ENCODE data around the gene CIRBP. TPM values are rescaled to one million over a fixed set of nuclear protein-coding genes. Genes with fewer than 3 reads are reported as not detected.

Gene CIRBP
- total RNA-seq, 2 donors from 2014 or later: 226 to 251 TPM

DNA sequence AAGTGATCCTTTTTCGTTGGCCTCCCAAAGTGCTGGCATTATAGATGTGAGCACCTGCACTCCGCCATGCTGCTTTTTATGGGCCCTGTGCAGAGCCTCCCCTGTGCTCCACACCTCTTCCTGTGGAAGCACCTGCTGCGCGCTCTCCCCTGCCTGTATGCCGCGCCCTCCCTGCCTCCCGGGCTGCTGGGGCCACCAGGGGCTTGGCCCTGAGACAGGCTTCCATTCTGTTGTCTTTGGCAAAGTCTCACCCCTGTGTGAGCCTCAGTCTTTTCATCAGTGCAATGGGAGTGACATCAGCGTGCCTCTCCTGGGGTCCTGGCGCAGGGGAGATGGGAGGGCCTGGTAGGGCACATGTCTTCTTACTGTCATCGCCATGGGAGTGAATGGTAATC is 7.5 kb downstream of the CIRBP start:
- H3K27me3 Mint-ChIP-seq: no peaks in the 10 kb centered on the region
- ATAC-seq: no peak
- peaks cover 32 to 39% of the 10 kb centered on the region in 2 donors for H3K4me1 Mint-ChIP-seq (ENCODE audit: low read depth in 2 of 2)
- no peak for DNase-seq (ENCODE audit: low spot score)
- no peaks in the 10 kb centered on the region for H3K9me3 Mint-ChIP-seq
- H3K36me3 Mint-ChIP-seq: peaks cover 9% of the 10 kb centered on the region
- peak overlapping the region; percentile 83 for H3K4me3 Mint-ChIP-seq
- peak overlapping the region; percentile 79 to 86 for H3K27ac Mint-ChIP-seq

DNA sequence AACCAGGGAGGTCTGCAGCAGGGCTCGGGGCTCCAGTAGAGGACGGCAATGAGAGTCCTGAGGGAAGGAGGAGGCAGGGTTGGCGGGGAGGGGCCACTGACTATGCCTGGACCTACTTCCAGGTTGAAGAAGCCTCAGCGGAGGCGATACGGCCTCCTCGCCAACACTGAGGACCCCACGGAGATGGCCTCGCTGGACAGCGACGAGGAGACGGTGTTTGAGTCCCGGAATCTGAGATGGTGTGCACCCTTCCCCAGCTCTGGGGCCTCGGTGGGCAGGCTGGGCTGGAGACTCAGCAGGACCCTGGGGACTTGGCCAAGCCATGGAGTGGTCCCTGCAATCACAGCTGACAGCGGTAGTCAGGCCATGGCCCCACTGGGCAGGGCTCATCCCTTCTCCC is 7.9 kb downstream of the CIRBP start:
- DNase-seq (ENCODE audit: low spot score): no peak
- peaks cover 9% of the 10 kb centered on the region for H3K36me3 Mint-ChIP-seq
- ATAC-seq: no peak
- no peaks in the 10 kb centered on the region for H3K9me3 Mint-ChIP-seq
- peaks cover 28 to 35% of the 10 kb centered on the region in 2 donors for H3K4me1 Mint-ChIP-seq (ENCODE audit: low read depth in 2 of 2)
- peak overlapping the region; percentile 83 for H3K4me3 Mint-ChIP-seq
- H3K27ac Mint-ChIP-seq: peak overlapping the region; percentile 79 to 86
- H3K27me3 Mint-ChIP-seq: no peaks in the 10 kb centered on the region

DNA sequence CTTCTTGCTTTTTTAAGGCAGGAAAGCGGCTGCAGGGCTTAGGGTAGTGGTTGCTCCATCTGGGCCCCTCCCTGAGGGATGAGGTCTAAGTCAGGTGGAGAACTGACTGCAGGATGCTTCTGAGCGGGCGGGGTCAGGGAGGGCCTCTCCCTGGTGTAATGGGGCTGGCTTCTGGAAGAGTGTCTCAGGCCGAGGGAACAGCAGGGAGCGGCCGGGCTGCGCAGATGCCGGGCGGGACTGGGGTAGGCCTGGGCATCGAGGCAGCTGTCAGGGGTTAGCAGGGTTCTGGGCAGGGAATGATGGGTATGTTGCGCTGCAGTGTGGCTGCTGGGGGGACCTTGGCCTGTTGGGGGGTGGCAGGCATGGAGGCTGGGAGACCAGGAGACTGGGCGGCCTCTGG is 8.9 kb downstream of the CIRBP start:
- Mint-ChIP-seq H3K27ac (no peak overlapping the region), H3K9me3 (no peaks in the 10 kb centered on the region), H3K36me3 (peaks cover under 1% of the 10 kb centered on the region), H3K4me3 (no peak overlapping the region), H3K4me1 (ENCODE audit: low read depth in 2 of 2) (peaks cover 20 to 26% of the 10 kb centered on the region in 2 donors), H3K27me3 (no peaks in the 10 kb centered on the region)
- DNase-seq (ENCODE audit: low spot score): no peak
- no peak for ATAC-seq

DNA sequence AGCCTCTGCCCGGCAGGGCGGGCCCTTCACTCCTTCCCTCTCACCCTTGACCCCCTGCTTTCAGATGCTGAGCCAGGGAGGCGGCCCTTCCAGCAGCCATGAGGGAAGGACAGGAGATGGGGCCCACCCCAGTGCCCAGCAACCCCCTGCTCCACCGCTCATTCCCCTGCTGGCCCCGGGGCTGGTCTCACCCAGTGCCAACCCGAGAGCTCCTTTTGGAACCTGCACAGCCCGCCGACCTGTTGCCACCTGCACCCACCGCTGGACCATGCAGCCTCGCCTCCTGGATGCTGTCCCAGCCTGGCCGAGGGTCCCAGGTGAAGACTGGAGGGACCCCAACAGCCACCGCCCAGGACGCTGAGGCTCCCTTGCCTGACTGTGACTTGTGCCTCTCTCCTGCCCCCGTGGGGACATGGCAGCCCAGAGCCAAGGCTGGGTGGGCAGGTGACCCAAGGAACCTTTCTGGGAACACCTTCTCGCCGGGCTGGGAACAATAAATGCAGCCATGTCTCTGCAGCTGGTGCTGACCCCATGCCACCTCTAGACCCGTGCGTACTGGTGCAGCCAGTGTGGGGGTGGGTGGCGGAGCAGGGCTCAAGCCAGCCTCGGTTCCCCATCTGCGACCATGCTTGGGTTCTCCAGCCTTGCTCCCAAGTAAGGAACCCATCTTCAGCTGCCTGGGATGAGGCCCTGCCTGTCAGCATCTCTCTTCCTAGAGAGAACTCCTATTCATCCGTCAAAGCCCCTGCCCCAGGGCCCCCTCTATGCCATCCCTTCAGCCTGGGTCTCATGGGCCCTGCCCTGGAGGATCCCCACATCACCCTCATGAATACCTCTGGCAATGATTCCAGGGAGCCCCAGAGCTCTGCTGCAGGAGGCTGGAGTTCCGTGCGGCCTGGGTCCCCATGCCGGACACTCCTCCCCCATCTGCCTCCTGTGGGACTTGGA is 9.9 kb downstream of the CIRBP start:
- H3K27ac Mint-ChIP-seq: peak overlapping the region in 1 of 2 donors; percentile 31
- ATAC-seq: no peak
- H3K4me3 Mint-ChIP-seq: no peak overlapping the region
- no peak for DNase-seq (ENCODE audit: low spot score)
- no peaks in the 10 kb centered on the region for H3K36me3 Mint-ChIP-seq
- H3K4me1 Mint-ChIP-seq (ENCODE audit: low read depth in 2 of 2): peaks cover 14 to 19% of the 10 kb centered on the region in 2 donors
- peaks cover 0 to 1% of the 10 kb centered on the region in 2 donors for H3K27me3 Mint-ChIP-seq
- H3K9me3 Mint-ChIP-seq: no peaks in the 10 kb centered on the region

DNA sequence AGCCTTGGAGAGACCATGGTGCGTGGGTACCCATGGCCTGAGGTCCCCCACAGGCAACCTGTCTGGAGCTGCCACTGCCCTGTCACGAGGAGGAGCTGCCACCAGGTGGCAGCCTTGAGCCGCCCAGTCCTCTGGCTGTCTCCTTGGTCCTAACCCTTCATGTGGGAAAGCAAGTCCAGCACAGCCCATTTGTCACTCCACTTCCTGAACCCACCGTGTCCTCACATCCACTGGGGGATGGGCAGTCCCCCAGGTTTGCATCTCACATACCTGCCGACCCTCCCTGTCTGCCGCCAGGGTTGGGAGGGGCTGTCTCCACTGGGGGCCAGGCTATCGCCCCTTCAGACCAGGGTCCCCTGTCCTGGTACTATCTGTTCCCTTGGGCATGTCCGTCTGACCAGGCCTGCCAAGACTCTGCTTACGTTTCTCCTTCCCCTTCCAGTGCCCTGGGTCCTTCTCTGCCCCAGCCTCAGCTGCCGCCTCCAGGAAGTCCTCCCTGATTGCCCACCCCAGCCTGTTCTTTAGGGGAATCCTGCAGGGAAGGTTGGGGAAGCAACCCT is 10.7 kb downstream of the CIRBP start:
- H3K27me3 Mint-ChIP-seq: peaks cover 7 to 10% of the 10 kb centered on the region in 2 donors
- no peaks in the 10 kb centered on the region for H3K9me3 Mint-ChIP-seq
- H3K36me3 Mint-ChIP-seq: no peaks in the 10 kb centered on the region
- H3K4me1 Mint-ChIP-seq (ENCODE audit: low read depth in 2 of 2): peaks cover 17 to 18% of the 10 kb centered on the region in 2 donors
- no peak overlapping the region for H3K4me3 Mint-ChIP-seq
- peak overlapping the region in 1 of 2 donors; percentile 31 for H3K27ac Mint-ChIP-seq
- ATAC-seq: no peak
- peak; percentile 83 for DNase-seq (ENCODE audit: low spot score)

DNA sequence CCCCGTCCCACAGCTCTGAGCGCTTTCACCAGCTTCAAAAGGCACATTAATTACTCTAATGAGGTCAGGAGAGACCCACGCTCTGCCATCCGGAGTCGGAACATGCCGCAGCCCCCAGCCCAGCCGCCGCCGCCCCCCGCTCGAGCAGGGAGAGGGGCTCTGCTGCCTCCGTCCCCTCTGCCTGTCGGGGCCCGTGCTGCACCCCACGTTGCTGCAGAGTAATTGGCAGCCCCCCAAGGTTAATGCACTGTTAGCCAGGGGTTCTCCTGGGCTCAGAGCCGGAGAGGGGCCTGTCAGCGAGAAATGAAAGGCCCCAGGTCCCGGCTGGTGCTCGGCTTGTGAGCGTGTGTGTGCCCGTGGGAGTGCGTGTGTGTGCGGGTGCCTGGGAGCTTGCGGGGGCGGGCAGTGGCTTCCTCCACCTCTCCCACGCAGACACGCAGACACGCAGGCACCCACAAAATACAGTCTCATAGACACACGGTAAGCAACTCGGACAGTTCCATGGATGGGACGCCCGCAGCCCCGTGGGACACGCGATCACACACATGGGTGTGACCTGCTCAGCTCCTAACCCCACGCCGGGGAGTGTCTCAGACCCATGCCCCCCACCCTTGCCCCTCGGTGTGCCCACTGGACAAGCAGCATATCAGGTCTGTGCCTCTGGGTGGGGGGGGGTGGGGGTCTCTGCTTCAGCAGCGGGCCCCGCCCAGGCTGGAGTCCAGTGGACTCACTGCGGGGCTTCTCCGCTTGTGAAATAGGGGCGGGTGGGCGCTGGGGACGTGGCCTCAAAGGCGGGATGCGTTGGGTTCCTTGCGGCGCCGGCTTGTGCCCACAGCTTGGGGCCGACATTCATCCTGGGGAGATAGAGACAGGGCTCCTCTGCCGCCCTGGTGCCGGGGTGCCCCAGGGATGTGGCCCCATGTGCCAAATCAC is 11.8 kb downstream of the CIRBP start:
- Mint-ChIP-seq H3K36me3 (no peaks in the 10 kb centered on the region), H3K27ac (no peak overlapping the region), H3K9me3 (no peaks in the 10 kb centered on the region), H3K4me3 (no peak overlapping the region), H3K4me1 (ENCODE audit: low read depth in 2 of 2) (peaks cover 17 to 18% of the 10 kb centered on the region in 2 donors), H3K27me3 (peaks cover 9 to 13% of the 10 kb centered on the region in 2 donors)
- ATAC-seq (no peak), DNase-seq (ENCODE audit: low spot score) (no peak)

DNA sequence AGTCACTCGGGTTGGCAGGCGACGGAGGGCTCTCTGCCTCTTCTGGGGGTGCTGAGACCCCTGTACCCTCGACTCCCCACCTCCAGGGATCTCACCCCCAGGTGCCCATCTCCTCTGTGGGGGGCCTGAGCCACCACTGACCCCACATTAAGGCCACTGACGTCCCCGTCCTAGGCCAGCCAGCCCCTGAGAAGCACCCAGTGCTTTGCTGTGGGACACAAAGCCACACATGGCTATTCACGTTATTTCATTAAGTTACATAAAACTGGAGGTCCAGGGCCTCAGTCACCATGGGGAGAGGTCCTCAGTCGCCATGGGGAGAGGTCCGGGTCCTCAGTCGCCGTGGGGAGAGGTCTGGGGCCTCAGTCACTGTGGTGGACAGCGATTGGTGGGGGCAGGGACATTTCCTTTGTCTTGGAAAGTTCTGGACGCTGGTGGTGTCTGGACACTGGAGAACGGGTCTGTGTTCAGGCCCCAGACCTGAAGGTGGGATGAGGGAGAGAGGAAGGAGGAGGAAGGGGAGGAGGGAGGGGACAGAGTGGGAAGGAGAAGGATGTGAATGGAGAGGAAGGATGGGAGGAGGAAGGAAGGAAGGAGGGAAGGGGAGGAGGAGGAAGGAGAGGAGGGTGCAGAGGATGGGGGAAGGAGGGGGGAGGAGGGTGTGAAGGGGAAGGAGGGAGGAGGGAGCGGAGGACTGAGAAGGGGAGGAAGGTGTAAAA is 12.6 kb downstream of the CIRBP start:
- H3K4me1 Mint-ChIP-seq (ENCODE audit: low read depth in 2 of 2): peaks cover 14 to 17% of the 10 kb centered on the region in 2 donors
- no peaks in the 10 kb centered on the region for H3K9me3 Mint-ChIP-seq
- H3K4me3 Mint-ChIP-seq: no peak overlapping the region
- DNase-seq (ENCODE audit: low spot score) (no peak), ATAC-seq (no peak)
- H3K27me3 Mint-ChIP-seq: peaks cover 11 to 13% of the 10 kb centered on the region in 2 donors
- H3K36me3 Mint-ChIP-seq: no peaks in the 10 kb centered on the region
- no peak overlapping the region for H3K27ac Mint-ChIP-seq

DNA sequence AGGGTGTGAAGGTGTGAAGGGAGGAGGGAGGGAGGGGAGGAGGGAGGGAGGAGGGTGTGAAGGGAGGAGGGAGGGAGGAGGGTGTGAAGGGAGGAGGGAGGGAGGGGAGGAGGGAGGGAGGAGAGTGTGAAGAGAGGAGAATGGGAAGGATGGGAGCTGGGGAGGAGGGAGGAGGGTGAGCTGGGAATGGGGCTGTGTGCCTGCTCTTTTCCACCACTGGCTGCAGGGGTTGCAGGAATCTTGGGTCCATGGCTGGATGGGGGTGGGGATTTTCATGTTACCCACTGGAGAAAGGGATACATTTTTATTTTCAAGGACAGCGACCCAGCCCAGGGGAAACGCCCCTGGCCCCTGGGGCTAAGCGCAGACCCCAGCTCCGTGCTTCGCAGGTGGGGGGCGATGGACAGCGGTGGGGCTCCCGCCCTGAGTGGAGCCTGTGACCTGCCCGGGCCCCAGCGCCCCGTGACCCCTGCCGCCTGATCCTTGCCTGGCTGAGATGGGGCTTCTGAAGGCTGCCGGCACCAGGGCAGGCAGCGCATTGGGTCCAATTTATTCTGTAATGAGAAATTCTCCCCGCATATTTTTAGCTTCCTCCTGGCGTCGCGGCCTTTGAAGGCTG is 13.6 kb downstream of the CIRBP start:
- no peak for ATAC-seq
- H3K27ac Mint-ChIP-seq: no peak overlapping the region
- H3K4me1 Mint-ChIP-seq (ENCODE audit: low read depth in 2 of 2): peaks cover 11 to 16% of the 10 kb centered on the region in 2 donors
- no peak for DNase-seq (ENCODE audit: low spot score)
- H3K27me3 Mint-ChIP-seq: peaks cover 11 to 13% of the 10 kb centered on the region in 2 donors
- H3K4me3 Mint-ChIP-seq: no peak overlapping the region
- no peaks in the 10 kb centered on the region for H3K9me3 Mint-ChIP-seq
- H3K36me3 Mint-ChIP-seq: no peaks in the 10 kb centered on the region

DNA sequence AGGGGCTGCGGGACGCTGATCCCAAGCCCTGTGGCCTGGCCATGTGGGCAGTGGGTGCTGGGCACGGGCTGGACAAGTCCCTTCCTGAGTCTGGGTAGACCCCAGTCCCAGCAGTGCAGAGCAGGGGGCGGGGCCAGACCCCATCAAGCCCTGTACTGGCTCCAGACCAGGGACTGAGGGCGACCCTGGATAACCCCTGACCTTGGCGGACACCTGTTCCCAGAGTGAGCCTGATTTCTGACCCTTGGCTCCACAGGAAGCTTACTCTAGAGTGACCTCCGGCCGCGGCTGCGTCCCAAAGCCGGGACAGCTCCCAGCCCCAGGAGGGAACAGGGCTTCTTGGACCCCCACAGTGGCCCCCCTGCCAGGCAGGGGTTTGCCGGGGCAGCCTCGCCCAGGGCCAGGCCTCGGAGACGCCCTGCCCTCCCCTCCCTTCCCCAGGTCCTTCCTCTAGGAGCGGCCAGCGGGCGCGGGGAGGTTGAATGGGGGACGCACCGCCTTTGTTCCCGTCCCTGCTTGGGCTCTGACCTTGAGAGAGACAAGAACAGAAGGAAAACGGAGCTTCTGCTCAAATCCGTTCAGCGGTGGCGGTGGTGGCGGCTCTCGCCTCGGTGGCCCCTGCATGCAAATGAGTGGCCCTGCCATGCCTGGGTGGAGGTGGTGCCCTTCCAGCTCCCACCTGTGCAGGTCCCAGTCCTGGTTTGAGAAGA is 14.2 kb downstream of the CIRBP start:
- no peak for DNase-seq (ENCODE audit: low spot score)
- H3K27me3 Mint-ChIP-seq: peaks cover 11 to 13% of the 10 kb centered on the region in 2 donors
- H3K4me1 Mint-ChIP-seq (ENCODE audit: low read depth in 2 of 2): peaks cover 11 to 16% of the 10 kb centered on the region in 2 donors
- H3K27ac Mint-ChIP-seq: no peak overlapping the region
- no peaks in the 10 kb centered on the region for H3K36me3 Mint-ChIP-seq
- H3K4me3 Mint-ChIP-seq: no peak overlapping the region
- ATAC-seq: no peak
- H3K9me3 Mint-ChIP-seq: no peaks in the 10 kb centered on the region

DNA sequence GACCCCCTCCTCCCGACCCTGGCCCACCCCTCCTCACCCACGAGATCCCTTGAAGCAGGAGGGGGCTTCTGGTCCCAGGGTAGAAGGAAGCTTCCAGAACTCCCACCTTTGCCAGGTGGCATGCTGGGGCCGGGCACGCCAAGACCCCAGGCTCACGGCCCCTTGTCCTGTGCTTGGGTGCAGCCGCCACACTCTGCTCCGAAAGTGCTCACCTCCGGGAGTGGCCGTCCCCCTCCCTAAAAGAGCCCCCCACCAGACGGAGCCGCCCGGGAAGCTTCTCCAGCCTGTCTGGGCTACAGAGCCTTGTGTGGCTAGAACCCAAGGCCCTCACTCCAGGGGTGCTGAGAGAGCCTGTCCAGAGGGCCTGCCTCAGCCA is 14.8 kb downstream of the CIRBP start:
- H3K27ac Mint-ChIP-seq: no peak overlapping the region
- H3K36me3 Mint-ChIP-seq: no peaks in the 10 kb centered on the region
- H3K4me3 Mint-ChIP-seq: no peak overlapping the region
- H3K4me1 Mint-ChIP-seq (ENCODE audit: low read depth in 2 of 2): peaks cover 11 to 16% of the 10 kb centered on the region in 2 donors
- DNase-seq (ENCODE audit: low spot score): no peak
- ATAC-seq: no peak
- no peaks in the 10 kb centered on the region for H3K9me3 Mint-ChIP-seq
- H3K27me3 Mint-ChIP-seq: peaks cover 11 to 13% of the 10 kb centered on the region in 2 donors

DNA sequence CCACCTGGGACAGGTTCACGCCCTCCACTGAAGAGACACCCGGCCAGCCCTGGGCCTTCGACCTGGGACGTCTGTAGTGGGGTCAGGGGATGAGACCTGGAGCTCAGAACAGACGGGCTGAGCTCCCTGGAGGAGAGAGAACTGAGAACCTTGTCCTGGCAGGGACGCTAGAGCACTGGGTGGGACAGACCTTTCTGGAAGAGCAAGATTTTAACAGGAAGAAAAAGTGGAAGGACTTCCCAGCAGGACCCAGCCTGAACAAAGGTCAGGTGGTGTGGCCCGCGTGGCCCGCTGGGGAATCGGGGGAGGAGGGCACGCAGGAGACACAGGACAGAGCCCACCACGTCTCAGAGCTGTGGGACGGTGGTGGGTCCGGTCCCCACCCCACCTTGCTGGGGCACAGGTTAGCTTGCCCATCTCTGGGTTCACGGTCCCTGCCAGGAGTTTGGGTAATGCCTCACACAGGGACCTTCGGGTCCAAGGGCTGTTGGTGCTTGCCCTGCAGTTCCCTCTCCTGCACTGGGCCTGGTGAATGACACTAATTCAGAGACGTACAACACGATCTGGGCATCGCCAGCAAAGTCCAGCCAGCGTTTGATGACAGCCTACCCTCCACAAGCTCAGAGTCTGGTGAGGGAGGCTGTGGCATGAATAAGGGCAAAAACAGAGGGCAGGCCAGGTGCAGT is 15.3 kb downstream of the CIRBP start:
- Mint-ChIP-seq H3K4me1 (ENCODE audit: low read depth in 2 of 2) (peaks cover 11 to 16% of the 10 kb centered on the region in 2 donors), H3K27me3 (peaks cover 13 to 14% of the 10 kb centered on the region in 2 donors), H3K9me3 (no peaks in the 10 kb centered on the region), H3K4me3 (no peak overlapping the region), H3K36me3 (no peaks in the 10 kb centered on the region), H3K27ac (no peak overlapping the region)
- DNase-seq (ENCODE audit: low spot score) (no peak), ATAC-seq (no peak)
